Activated T-helper 1 cell treated with Interleukin-2 at 50 U/mL for 16 hours (primary cell): ENCODE data around the gene TRAF3.

ENCODE experiments used
- DNase-seq: peaks from one replicate; pipeline ENCODE4 v3.0.0-alpha.2; 2020; ENCODE audit warnings: low read depth

The TRAF3 gene

DNA sequence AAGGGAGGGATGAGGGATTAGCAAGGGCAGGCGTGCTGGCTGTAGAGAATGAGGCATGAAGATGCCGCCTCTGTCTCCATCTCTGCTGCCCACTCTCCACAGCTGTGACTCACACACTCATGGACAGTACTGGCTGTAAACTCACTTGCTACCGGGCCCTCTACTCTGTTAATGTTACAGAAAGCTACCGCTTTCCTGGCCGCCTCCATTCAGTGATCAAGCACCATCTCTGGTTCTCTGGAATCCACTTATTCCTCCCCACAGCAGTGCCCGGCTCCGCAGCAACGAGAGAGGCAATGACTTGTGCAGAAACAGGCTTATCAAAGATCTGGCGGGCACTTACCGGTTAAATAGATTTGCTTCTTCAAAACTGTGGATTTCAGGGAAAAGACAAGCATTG is 180.0 kb downstream of the TRAF3 start:
- no peak for DNase-seq

DNA sequence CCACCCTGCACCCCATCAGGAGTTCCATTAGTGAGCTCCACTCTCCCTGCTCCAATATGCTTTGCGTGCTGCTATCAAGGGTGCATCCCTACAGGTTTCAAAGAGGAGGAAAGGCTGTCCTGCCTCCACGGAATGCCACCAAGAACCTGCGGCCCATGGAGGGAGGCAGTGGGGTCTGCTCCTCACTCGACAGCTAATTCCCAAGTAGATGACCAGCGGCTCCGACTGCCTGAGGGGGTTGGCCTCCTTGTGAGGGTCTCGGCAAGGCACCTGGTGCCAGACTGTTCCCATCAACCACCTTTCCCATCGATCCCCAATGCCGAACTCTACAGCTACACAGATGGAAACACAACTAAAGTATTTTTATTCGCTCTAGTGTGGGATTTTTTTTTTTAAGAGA is 181.2 kb downstream of the TRAF3 start:
- no peak for DNase-seq
